Thyroid gland (tissue), 4 donors: Measurements from ENCODE around the gene PDE4B.

Source experiments
- POLR2A ChIP-seq, 2 donors: fragments of 450-650 bp; IDR thresholded peaks; one replicate each; pipeline ENCODE4 v1.6.1; 2017; ENCODE audit warnings: antibody characterized with exemption in 2 of 2, mild to moderate bottlenecking in 2 of 2, moderate library complexity in 1 of 2
- TF ChIP-seq, protein P1 (sequence below), 6 experiments: fragments of 200-600 bp in 3 of 6; fragments of 450-650 bp in 3 of 6; sonication (generic) in 3 of 6; IDR thresholded peaks; one replicate each; pipeline ENCODE4 v1.5.1; 2016 to 2019; ENCODE audit warnings: antibody characterized with exemption in 6 of 6, mild to moderate bottlenecking in 2 of 6, inconsistent platforms in 1 of 6, moderate library complexity in 1 of 6

DNA sequence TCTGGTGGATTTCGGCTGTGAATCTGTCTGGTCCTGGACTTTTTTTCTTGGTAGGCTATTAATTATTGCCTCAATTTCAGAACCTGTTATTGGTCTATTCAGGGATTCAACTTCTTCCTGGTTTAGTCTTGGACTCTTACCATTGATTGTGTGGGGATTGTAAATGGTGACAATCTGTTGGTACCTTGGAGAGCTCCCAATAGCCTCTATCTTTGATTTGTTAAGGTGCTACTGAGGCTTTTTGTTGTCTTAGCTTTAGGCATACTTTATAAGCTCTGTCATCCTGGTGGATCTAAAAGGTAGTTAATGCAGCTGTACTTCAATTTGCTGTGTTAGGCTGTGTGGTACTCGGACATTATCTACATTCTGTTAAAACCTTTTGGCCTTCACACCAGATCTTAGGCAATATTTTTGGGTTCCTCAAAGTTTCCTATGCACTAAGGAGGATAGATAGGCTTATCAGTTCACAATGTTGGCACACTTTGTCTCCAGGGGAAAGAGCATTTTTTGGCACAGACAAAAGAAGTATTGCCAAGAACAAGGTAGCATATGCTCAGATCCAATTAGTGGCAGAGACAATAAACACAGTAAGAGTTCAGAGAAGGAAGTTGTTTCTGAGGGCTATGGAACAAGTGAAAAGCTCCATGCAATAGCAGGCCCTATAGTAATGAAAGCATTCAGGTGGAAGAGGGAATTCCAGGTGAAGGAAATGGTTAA, 230.4 kb downstream of the PDE4B start:
- TF ChIP-seq, protein P1, sequence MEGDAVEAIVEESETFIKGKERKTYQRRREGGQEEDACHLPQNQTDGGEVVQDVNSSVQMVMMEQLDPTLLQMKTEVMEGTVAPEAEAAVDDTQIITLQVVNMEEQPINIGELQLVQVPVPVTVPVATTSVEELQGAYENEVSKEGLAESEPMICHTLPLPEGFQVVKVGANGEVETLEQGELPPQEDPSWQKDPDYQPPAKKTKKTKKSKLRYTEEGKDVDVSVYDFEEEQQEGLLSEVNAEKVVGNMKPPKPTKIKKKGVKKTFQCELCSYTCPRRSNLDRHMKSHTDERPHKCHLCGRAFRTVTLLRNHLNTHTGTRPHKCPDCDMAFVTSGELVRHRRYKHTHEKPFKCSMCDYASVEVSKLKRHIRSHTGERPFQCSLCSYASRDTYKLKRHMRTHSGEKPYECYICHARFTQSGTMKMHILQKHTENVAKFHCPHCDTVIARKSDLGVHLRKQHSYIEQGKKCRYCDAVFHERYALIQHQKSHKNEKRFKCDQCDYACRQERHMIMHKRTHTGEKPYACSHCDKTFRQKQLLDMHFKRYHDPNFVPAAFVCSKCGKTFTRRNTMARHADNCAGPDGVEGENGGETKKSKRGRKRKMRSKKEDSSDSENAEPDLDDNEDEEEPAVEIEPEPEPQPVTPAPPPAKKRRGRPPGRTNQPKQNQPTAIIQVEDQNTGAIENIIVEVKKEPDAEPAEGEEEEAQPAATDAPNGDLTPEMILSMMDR (IDR thresholded peaks at IDR 0.05) = no peak
- TF ChIP-seq POLR2A (IDR thresholded peaks at IDR 0.05) = no peak
